Fibroblast of lung (primary cell): Measurements from ENCODE around the gene ACO1.

Experiments
- CTCF ChIP-seq, 2 donors: IDR thresholded peaks in 1 of 2; conservative IDR thresholded peaks in 1 of 2; 1 replicate in 1 of 2; 2 replicates in 1 of 2; pipeline ENCODE4 v1.5.1; 2011 to 2012; ENCODE audit warnings: low read length in 2 of 2, control low read depth in 1 of 2, inconsistent platforms in 1 of 2, low read depth in 1 of 2, mild to moderate bottlenecking in 1 of 2
- EZH2 ChIP-seq: IDR thresholded peaks from 2 replicates; pipeline ENCODE4 v1.5.1; 2012; ENCODE audit warnings: low read length, control low read depth, mild to moderate bottlenecking; ENCODE audit errors: missing control alignments

- no peak for TF ChIP-seq CTCF (conservative IDR thresholded peaks at IDR 0.05 in 1 of 2, IDR thresholded peaks at IDR 0.05 in 1 of 2; ENCODE audit: low read depth in 1 of 2, low read length in 2 of 2)
- TF ChIP-seq EZH2 = no peak
Measured at GRCh38 chr9:32360983-32361673, 23.3 kb upstream of the ACO1 start.
